ENCODE data around the gene CSH1.
"Not testable (repeated sequence)": the region's sequence is repeated elsewhere in the genome, so short reads cannot be mapped to it uniquely, and the experiment has no call there.

The CSH1 gene

DNA sequence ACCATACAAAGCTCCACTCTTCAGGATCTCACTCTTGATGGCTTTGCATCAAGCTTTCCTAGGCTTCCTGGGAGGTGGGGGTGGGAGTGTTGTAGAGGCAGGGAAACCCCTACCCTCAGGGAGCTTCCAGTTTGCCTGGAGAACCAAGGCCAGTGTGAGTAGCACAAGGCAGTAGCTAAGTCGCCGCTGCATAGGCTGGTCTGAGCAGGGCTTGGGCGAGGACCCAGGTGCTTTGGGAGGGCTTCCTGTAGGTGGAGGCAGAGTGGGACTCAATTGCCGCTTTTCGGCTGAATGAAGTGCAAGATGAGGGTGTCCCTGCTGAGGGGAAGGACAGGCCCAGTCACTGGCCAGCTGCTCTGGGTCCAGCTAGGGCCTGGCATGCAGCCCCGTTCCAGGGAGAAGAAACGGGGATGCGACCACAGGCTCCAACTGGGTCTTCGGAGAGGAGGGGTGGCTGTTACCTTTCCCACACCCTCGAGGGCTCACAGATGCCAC is 31.8 kb upstream of the CSH1 start:
- no peak for FAIRE-seq

DNA sequence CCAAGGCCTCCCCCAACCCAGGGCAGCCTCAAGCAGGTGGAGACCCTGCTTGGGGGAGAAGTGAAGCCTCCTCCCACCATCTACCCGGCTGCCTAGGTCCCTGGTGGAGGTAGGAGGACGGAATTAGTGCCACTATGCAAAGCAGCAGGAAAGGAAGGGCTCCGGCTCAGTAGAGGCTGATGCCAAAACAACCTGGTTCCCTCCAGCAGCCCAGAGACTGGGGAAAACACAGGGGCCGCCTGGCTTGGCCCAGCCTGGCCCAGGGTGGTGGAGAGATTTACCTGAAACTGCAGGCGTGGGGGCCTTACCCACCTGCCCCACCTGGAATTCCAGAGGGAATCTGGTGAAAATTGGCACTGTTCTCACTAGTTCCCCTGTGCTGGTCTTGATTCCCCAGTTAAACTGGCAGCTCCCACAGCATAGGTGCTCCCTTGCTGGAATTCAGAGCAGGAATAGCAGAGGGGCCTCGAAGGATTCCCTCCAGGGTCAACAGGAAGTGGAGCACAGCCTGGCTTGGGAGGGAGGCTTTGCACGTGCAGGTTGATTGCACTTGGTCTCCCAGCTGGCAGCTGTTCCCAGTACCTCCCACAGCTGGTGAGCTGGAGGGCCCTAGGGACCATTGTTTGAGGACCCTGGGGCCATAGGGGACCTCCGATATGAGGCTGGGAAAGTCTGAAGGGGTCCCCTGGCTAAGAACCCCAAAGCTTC is 31.2 kb upstream of the CSH1 start:
- no peak for FAIRE-seq

DNA sequence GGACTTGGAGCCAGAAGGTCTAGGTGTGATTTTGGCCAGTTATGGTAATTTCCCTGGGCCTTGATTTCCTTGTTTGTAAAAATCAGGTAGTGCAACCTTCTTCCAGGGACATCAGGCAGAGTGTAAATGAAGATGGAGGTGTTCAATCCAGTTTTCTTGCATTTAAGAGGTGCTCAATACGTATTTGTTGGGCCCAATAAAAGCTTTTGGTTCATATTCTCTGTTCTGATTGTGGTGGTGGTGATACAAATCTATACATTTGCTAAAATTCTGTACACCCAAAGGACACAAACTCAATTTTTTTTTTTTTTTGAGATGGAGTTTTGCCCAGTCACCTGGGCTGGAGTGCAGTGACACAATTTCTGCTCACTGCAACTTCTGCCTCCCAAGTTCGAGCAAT is 29.8 kb upstream of the CSH1 start:
- FAIRE-seq, result no peak

DNA sequence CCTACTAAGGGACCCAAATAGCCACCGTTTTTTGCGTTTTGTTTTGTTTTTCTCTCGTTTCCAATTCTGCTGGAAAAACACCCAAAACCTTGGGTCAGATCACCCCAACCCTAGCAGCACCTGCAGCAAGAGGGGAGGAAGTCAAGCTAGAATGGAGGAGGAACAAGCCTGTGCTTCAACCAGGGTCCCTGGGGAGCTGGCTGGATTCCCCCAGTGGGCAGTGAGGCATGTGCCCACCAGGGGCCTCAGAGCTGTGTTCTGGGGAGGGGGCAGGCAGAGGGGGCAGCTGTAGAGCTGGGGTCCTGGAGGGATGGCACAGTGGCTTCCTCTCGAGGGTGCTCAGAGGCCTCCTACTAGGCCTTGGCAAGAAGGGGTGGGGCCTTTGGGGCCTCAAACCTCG is 29.2 kb upstream of the CSH1 start:
- FAIRE-seq, result no peak

DNA sequence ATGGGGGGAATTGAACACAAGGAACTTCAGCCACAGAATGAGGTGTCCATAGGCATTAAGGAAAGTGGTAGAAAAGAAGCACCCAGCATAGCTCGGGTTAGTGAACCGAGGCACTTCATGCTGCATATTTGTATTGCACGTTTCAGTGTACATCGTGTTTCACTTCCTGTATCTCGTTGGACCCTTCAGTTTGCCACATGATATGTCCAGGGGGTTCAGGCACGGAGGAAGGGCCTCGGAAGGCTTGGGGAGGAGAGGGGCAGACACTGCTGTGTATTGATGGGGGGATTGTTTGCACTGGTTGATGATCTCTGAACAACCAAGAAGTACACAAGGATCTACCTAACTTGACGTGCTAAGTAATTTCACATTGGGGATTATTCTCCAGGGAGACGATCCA is 26.0 kb upstream of the CSH1 start:
- FAIRE-seq, result not testable (repeated sequence)

DNA sequence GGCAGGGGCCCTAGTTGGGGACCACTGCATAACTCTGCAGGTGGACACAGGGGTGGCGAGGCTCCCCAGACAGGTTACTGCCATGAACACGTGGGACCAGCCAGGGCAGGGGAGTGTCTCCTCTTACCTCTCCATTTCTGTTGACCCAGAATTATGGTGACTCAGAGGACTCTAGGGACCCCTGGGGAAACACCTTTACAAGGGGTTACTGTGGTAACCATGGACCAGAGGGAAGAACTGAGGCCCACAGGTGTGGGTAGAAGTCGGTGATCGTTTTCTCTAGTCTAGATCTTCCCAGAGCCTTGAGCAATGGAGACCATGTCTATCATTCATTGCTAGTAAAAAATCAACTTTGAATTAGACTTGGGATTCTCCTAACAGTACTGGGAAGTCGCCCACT is 24.4 kb upstream of the CSH1 start:
- not testable (repeated sequence) for FAIRE-seq

DNA sequence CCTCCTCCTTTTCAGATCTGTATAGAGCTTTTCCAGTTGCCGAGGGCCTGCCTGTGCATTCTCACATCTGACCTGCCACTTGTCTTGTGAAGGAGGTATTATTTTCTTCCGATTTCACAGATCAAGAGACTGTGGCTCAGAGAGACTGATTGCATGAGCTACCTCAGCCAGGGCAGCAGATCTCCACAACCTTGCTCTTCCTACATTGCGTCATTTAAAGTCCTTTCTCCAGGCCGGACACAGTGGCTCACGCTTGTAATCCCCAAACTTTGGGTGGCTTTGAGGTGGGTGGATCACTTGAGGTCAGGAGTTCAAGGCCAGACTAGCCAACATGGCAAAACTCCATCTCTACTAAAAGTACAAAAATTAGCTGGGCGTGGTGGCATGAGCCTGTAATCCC is 23.7 kb upstream of the CSH1 start:
- not testable (repeated sequence) for FAIRE-seq

DNA sequence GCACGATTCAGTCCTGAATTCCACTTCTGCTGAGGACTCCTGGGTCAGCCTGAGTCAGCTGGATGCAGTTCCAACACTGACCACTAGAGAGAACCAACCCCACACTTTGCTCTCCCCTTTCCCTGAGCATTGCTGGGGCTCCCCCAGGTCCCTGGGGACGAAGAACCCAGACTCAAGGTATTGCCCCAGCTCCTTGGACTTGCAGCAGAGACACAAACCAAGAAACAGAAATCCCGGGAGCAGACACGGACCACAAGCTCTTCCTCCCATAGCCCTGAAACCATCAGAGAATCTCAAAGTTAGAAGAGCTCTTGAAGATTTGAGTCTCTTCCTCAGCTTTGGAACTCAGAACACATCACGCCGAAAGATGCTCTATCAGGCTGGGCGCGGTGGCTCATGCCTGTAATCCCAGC is 22.9 kb upstream of the CSH1 start:
- no peak for FAIRE-seq

DNA sequence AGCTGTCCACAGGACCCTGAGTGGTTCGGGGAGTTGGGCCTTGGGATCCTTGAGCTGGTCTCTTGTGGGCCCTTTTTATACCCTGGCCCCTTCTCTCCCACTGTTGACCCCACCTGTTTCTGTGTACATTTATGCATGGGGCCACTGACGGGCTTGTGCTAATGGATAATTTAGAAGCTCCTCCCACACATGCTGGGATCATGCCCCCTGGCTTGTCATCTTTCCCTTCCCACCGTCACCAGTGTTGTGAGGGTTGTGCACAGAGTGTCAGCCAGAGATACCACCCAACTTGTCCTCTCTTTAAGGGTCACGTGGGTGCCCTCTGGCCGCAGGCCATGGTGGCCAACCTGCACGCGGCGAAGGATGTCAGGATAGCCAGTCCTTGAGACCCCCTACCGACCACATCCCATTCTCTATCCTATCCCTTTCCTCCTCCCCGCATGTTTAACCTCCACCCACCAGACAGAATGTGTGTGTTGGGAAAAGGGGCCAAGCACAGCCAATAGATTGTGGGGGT is 22.5 kb upstream of the CSH1 start, which contains the start of gene GH1:
TSS of gene GH1 (minus strand) at position 51 of the 517 bp plus-strand sequence. CDS start 63 bp downstream, outside the sequence.
- FAIRE-seq, result not testable (repeated sequence)

DNA sequence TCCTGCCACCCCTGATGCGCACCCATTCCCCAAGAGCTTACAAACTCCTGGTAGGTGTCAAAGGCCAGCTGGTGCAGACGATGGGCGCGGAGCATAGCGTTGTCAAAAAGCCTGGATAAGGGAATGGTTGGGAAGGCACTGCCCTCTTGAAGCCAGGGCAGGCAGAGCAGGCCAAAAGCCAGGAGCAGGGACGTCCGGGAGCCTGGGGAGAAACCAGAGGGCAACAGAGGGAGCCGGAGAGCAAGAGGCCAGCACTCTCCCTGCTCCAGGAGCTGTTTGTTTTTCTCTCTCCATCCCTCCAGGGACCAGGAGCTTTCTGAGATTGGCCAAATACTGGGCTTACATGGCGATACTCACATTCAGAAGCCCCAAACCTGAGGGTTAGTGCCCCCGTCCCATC is 21.9 kb upstream of the CSH1 start:
- no peak for FAIRE-seq

DNA sequence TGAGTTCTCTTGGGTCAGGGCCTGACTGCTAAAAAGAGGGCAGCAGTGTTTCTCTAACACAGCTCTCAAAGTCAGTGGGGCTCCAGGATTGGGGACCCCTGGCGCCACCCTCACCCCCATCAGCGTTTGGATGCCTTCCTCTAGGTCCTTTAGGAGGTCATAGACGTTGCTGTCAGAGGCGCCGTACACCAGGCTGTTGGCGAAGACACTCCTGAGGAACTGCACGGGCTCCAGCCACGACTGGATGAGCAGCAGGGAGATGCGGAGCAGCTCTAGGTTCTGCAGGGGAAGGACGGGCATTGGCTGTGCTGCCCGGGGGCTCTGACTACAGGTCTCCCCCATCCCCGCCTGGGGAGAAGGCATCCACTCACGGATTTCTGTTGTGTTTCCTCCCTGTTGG is 21.3 kb upstream of the CSH1 start:
- no peak for FAIRE-seq

DNA sequence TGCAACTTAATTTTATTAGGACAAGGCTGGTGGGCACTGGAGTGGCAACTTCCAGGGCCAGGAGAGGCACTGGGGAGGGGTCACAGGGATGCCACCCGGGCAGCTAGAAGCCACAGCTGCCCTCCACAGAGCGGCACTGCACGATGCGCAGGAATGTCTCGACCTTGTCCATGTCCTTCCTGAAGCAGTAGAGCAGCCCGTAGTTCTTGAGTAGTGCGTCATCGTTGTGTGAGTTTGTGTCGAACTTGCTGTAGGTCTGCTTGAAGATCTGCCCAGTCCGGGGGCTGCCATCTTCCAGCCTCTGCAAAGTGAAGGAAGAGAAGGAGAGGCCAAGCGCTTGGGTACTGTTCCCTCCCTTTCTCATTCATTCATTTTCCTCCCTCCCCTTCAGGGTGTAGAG is 20.8 kb upstream of the CSH1 start:
- not testable (repeated sequence) for FAIRE-seq

DNA sequence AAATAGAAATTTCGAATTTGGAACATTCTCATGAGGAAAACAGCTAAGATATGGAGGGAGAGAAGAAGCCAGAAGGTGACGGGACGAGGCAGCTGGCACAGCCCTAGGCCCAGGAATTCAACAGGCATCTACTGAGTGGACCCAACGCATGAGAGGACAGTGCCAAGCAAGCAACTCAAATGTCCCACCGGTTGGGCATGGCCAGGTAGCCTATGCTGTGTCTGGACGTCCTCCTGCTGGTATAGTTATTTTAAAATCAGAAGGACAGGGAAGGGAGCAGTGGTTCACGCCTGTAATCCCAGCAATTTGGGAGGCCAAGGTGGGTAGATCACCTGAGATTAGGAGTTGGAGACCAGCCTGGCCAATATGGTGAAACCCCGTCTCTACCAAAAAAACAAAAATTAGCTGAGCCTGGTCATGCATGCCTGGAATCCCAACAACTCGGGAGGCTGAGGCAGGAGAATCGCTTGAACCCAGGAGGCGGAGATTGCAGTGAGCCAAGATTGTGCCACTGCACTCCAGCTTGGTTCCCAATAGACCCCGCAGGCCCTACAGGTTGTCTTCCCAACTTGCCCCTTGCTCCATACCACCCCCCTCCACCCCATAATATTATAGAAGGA is 20.3 kb upstream of the CSH1 start:
- FAIRE-seq, result no peak

DNA sequence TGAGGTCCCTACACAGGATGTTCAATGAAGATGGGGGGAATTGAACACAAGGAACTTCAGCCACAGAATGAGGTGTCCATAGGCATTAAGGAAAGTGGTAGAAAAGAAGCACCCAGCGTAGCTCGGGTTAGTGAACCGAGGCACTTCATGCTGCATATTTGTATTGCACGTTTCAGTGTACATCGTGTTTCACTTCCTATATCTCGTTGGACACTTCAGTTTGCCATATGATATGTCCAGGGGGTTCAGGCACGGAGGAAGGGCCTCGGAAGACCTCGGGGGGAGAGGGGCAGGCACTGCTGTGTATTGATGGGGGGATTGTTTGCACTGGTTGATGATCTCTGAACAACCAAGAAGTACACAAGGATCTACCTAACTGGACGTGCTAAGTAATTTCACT is 19.4 kb upstream of the CSH1 start:
- not testable (repeated sequence) for FAIRE-seq

DNA sequence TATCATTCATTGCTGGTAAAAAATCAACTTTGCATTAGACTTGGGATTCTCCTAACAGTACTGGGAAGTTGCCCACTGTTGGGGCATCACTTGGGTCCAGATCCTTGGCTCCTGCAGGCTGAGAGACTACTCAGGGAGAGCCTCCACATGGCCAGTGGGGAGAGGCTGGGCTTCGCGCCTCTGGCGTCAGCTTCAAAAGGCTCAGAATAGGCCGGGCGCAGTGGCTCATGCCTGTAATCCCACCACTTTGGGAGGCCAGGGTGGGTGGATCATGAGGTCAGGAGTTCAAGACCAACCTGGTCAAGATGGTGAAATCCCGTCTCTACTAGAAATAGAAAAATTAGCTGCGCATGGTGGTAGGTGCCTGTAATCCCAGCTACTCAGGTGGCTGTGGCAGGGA is 18.1 kb upstream of the CSH1 start:
- no peak for FAIRE-seq

DNA sequence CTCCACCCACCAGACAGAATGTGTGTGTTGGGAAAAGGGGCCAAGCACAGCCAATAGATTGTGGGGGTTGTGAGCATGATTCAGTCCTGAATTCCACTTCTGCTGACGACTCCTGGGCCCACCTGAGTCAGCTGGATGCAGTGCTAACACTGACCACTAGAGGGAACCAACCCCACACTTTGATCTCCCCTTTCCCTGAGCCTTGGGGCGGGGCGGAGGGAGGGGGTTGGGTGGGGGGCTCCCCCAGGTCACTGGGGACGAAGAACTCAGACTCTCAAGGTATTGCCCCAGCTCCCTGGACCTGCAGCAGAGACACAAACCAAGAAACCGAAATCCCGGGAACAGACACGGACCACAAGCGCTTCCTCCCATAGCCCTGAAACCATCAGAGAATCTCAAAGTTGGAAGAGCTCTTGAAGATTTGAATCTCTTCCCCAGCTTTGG is 15.3 kb upstream of the CSH1 start:
- FAIRE-seq, result no peak

DNA sequence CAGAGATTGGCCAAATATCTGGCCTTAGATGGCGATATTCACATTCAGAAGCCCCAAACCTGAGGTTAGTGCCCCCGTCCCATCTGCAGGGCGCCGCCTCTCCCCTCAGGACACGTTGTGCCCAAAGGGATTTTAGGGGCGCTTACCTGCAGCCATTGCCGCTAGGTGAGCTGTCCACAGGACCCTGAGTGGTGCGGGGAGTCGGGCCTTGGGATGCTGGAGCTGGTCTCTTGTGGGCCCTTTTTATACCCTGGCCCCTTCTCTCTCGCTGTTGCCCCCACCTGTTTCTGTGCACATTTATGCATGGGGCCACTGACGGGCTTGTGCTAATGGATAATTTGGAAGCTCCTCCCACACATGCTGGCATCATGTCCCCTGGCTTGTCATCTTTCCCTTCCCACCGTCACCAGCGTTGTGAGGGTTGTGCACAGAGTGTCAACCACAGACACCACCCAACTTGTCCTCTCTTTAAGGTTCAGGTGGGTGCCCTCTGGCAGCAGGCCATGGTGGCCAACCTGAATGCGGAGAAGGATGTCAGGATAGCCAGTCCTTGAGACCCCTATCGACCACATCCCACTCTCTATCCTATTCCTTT is 14.8 kb upstream of the CSH1 start, which contains the start of gene CSHL1:
TSS of gene CSHL1 (minus strand) at position 218 of the 595 bp plus-strand sequence. CDS start at position 156, 62 bp downstream.
- FAIRE-seq, result no peak

DNA sequence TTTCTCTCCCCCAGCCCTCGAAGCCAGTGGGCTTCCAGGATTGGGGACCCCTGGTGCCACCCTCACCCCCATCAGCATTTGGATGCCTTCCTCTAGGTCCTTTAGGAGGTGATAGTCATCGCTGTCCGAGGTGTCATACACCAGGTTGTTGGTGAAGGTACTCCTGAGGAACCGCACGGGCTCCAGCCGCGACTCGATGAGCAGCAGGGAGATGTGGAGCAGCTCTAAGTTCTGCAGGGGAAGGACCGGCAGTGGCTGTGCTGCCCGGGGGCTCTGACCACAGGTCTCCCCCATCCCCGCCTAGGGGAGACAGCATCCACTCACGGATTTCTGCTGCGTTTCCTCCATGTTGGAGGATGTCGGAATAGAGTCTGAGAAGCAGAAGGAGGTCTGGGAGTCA is 13.7 kb upstream of the CSH1 start:
- FAIRE-seq, result no peak

DNA sequence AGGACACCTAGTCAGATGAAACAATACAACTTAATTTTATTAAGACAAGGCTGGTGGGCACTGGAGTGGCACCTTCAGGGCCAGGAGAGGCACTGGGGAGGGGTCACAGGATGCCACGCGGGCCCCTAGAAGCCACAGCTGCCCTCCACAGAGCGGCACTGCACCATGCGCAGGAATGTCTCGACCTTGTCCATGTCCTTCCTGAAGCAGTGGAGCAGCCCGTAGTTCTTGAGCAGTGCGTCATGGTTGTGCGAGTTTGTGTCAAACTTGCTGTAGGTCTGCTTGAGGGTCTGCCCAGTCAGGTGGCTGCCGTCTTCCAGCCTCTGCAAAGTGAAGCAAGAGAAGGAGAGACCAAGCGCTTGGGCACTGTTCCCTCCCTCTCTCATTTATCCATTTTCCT is 13.2 kb upstream of the CSH1 start:
- FAIRE-seq, result not testable (repeated sequence)

DNA sequence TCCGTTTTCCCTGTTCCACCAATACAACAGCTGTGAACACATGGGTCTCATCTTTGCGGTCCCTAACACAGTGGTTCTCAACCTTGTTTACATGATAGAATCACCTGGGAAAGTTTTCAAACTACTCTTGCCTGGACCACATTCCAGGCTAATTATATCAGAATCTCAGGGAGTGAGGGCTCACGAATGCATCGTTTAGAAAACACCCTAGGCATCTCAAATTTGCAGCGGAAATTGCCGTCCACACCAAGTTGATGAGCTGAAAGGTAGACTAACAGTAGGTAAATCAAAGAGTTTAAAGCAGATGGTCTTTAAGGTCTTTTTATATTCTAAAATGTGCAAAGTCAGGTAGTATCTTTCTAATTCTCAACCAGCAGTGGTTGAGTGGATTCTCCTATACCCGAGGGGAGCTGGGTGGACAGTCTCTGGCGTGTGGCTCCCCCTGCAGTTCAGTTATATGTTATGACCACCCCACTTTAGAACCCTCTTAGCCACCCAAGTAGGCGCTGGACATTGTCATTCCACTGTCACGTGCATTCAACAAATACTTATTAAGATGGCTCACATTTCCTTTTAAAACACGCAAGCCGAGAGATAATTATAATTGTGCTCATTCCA is 10.9 kb upstream of the CSH1 start:
- not testable (repeated sequence) for FAIRE-seq

DNA sequence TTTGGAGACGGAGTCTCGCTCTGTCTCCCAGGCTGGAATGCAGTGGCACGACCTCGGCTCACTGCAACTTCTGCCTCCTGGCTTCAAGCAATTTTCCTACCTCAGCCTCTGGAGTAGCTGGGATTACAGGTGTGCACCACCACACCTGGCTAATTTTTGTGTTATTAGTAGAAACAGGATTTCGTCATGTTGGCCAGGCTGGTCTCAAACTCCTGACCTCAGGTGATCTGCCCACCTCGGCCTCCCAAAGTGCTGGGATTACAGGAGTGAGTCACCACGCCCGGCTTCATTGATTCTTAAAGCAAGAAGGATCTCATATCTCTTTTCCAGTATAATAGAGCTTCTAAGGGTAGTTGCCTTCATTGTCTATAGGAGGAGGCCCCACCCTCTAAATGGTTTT is 8.4 kb upstream of the CSH1 start:
- not testable (repeated sequence) for FAIRE-seq

DNA sequence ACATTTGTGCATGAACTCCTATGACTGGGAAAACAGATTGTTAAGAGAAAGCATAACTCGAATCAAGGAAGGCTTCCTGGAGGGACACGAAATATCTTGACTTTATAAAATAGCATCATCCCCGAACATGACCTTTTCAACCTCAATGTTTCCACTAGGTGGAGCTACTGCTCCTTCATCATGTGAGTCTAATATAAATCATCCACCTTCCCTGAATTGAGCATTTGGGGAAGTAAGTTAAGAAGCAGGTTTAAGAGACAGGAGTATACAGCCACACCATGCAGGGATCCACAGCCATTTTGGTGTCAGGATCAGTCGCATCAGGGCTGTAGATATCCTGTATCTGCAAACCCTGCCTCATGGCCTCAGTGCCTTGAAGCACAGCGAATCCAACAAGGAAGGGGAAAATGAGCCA is 7.4 kb upstream of the CSH1 start:
- FAIRE-seq, result not testable (repeated sequence)

DNA sequence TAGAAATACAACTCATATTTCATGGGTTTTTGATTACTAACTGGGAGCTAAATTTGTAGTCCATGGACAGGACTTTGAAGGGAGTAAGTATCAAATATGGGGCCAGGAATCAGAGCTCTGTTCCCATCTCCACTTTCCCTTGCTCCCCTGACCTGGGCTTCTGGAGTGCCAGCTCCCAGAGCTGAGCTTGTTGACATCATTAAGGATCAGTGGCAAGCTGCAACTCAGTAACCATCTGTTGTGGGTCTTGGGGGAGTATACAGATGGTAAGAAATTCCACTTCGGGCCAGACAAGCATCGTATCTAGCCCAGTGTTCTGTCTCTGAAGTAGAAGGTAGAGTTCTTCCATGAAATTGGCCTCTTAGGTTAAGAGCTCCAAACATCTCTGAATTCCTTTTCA is 5.6 kb upstream of the CSH1 start:
- not testable (repeated sequence) for FAIRE-seq
